Hematopoietic multipotent progenitor cell treated with erythropoietin and hydrocortisone succinate and interleukin-3 and kit ligand, for 15 days (in vitro differentiated cells): ENCODE measurements around the gene NOSIP.

Source experiments
- DNase-seq: peaks from one replicate; pipeline ENCODE4 v3.0.0-alpha.2; 2015; ENCODE audit warnings: low spot score

The NOSIP gene

GRCh38 chr19:49546825-49547565, 33.4 kb downstream of the NOSIP start:
- DNase-seq: peak; percentile 89

- no peak for DNase-seq
Observed at GRCh38 chr19:49544154-49544553, 36.2 kb downstream of the NOSIP start.

GRCh38 chr19:49543032-49543431, 37.3 kb downstream of the NOSIP start:
- DNase-seq: no peak

- no peak for DNase-seq
Observed at GRCh38 chr19:49542446-49542845, 37.9 kb downstream of the NOSIP start.

- DNase-seq: no peak
Observed at GRCh38 chr19:49541914-49542313, 38.4 kb downstream of the NOSIP start.

GRCh38 chr19:49539192-49539952, 41.0 kb downstream of the NOSIP start:
- DNase-seq: no peak

- DNase-seq: no peak
Observed at GRCh38 chr19:49538643-49539042, 41.7 kb downstream of the NOSIP start.

GRCh38 chr19:49536921-49537462, 43.4 kb downstream of the NOSIP start:
- no peak for DNase-seq

- DNase-seq: no peak
Observed at GRCh38 chr19:49534632-49535385, 45.5 kb downstream of the NOSIP start.

- peak; percentile 87 for DNase-seq
Observed at GRCh38 chr19:49533551-49534488, 46.5 kb downstream of the NOSIP start.

GRCh38 chr19:49530708-49531107, 49.6 kb downstream of the NOSIP start:
- no peak for DNase-seq

GRCh38 chr19:49528211-49528771, 52.1 kb downstream of the NOSIP start:
- DNase-seq: no peak

GRCh38 chr19:49524812-49525455, 55.4 kb downstream of the NOSIP start:
- DNase-seq: no peak

GRCh38 chr19:49520705-49521319, 59.5 kb downstream of the NOSIP start:
- no peak for DNase-seq

- no peak for DNase-seq
Observed at GRCh38 chr19:49518033-49518432, 62.3 kb downstream of the NOSIP start.

- DNase-seq: no peak
Observed at GRCh38 chr19:49515767-49516166, 64.6 kb downstream of the NOSIP start.

- DNase-seq: no peak
Observed at GRCh38 chr19:49514151-49514550, 66.2 kb downstream of the NOSIP start.

- DNase-seq: no peak
Observed at GRCh38 chr19:49513746-49514118, 66.6 kb downstream of the NOSIP start.

- no peak for DNase-seq
Observed at GRCh38 chr19:49512970-49513745, 67.2 kb downstream of the NOSIP start.
